H1 (cell line): Measurements from ENCODE around the gene STXBP6.

Source experiments
- CREB1 ChIP-seq: IDR thresholded peaks from 2 replicates; pipeline ENCODE4 v1.6.1; 2012; ENCODE audit warnings: inconsistent platforms
- EP300 ChIP-seq, 2 experiments: IDR thresholded peaks; 1 replicate in 1 of 2; 2 replicates in 1 of 2; pipeline ENCODE4 v1.6.1; 2011 to 2012; ENCODE audit warnings: low read depth in 2 of 2, low read length in 2 of 2, mild to moderate bottlenecking in 2 of 2, borderline replicate concordance in 1 of 2, inconsistent platforms in 1 of 2, moderate library complexity in 1 of 2
- TEAD4 ChIP-seq: IDR thresholded peaks from 2 replicates; pipeline ENCODE4 v1.6.1; 2012; ENCODE audit warnings: low read depth, low read length, inconsistent platforms, mixed read lengths
- TF ChIP-seq, protein P1 (sequence below), 3 experiments: IDR thresholded peaks; 1 replicate in 2 of 3; 2 replicates in 1 of 3; pipeline versions ENCODE4 v1.5.1 to v1.6.1; 2011; ENCODE audit warnings: low read length in 3 of 3, mild to moderate bottlenecking in 3 of 3, inconsistent platforms in 2 of 3, low read depth in 1 of 3, moderate library complexity in 1 of 3; ENCODE audit not compliant: insufficient read depth in 1 of 3; ENCODE audit errors: control extremely low read depth in 1 of 3
- TF ChIP-seq, protein P2 (sequence below): IDR thresholded peaks from 2 replicates; pipeline ENCODE4 v1.6.1; 2011; ENCODE audit warnings: low read depth, mild to moderate bottlenecking, low read length; ENCODE audit not compliant: insufficient read depth

DNA sequence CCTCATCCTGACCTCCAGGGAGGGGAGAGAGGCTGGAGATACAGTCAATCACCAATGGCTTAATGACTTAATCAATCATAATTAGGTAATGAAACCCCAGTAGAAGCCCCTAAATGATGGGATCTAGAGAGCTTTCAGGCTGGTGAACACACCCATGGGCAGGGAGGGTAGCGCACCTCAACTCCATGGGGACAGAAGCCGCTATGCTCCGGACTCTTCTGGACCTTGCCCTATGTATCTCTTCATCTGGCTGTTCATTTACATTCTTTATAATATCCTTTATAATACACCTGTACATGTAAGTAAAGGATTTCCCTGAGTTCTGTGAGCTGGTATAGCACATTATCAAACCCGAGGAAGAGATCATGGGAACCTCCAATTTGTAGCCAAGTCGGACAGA is 205.9 kb downstream of the STXBP6 start:
- TF ChIP-seq EP300 (IDR thresholded peaks at IDR 0.05; ENCODE audit: borderline replicate concordance in 1 of 2, low read depth in 2 of 2, low read length in 2 of 2), result no peak
- TF ChIP-seq, protein P1, sequence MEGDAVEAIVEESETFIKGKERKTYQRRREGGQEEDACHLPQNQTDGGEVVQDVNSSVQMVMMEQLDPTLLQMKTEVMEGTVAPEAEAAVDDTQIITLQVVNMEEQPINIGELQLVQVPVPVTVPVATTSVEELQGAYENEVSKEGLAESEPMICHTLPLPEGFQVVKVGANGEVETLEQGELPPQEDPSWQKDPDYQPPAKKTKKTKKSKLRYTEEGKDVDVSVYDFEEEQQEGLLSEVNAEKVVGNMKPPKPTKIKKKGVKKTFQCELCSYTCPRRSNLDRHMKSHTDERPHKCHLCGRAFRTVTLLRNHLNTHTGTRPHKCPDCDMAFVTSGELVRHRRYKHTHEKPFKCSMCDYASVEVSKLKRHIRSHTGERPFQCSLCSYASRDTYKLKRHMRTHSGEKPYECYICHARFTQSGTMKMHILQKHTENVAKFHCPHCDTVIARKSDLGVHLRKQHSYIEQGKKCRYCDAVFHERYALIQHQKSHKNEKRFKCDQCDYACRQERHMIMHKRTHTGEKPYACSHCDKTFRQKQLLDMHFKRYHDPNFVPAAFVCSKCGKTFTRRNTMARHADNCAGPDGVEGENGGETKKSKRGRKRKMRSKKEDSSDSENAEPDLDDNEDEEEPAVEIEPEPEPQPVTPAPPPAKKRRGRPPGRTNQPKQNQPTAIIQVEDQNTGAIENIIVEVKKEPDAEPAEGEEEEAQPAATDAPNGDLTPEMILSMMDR (IDR thresholded peaks at IDR 0.05; ENCODE audit: control extremely low read depth in 1 of 3, insufficient read depth in 1 of 3, low read depth in 1 of 3, low read length in 3 of 3), result no peak
- no peak for TF ChIP-seq CREB1
- TF ChIP-seq, protein P2, sequence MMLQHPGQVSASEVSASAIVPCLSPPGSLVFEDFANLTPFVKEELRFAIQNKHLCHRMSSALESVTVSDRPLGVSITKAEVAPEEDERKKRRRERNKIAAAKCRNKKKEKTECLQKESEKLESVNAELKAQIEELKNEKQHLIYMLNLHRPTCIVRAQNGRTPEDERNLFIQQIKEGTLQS, result no peak
- TF ChIP-seq TEAD4, result no peak
